ENCODE data around the gene XPC.
"Not testable (repeated sequence)": the region's sequence is repeated elsewhere in the genome, so short reads cannot be mapped to it uniquely, and the experiment has no call there.

Gene XPC

DNA sequence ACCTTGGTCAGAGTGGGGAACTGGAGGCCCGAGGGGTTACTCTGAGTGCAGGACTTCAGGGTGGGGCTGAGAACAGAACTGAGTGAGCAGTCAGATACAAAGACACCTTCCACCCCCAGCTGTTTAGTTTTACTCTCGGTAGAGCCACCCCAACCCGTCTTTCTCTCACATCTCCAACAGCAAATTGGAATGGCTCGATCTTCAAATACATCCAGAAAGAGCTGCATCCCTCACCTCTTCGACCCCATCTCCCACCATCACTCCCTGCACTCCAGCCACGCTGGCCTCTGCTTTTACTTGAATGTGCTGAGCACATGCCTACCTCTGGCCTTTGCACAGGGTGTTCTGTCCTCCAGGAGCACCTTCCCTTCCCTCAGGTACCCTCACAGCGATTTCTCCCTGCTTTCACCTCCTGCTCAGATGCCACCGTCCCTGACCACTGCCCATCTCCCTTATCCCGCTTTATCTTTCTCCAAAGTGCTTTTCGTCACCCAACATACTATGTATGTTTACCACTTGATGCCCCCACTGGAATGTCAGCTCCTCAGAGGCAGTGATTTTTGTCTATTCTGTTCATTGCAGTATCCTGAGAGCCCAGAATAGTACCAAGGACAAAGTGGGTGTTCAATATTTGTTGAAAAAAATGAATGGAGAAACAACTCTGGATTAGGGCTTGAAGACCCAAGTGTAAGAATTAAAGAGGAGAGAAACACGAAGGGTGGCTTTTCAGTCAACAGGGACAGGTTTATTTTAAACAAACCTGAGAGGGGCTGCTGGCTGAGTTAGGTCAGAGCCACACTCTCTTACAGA lies 58.1 kb downstream of the XPC start:
- peaks cover 20% of the 10 kb centered on the region for H3K4me1 ChIP-seq (ENCODE audit: control insufficient read depth, low read depth, low read length)
- H3K9ac ChIP-seq (ENCODE audit: low read length) = no peak overlapping the region
- no peaks in the 10 kb centered on the region for H3K27me3 ChIP-seq (ENCODE audit: control insufficient read depth, insufficient read depth, low read length)
- peaks cover 16% of the 10 kb centered on the region for H3K36me3 ChIP-seq (ENCODE audit: control insufficient read depth, low read depth, low read length)
- H3K27ac ChIP-seq (ENCODE audit: low read length) = no peak overlapping the region
- no peaks in the 10 kb centered on the region for H3K9me3 ChIP-seq (ENCODE audit: control insufficient read depth, low read depth, low read length)
- H3K4me3 ChIP-seq (ENCODE audit: low read length) = no peak overlapping the region

DNA sequence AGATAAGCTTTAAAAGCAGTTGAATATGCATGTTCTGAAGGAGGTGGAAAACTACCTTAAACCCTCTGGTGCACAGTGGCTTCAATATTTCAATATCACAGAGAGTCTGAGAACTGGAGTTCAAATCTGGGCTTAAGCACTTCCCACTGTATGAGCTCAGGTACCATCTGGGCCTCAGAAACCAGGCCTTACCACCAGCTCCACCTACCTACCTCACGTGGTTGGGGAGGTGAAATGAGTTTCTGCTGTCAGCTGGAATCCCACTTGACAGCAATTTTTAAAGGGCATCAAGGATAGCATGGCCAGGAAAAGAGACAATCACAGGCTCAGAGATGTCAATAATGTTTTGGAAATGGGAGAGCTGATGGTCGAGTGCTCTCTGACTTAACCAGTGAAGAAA lies 58.8 kb downstream of the XPC start:
- Histone ChIP-seq H3K27me3 (ENCODE audit: control insufficient read depth, insufficient read depth, low read length) (no peaks in the 10 kb centered on the region), H3K4me1 (ENCODE audit: control insufficient read depth, low read depth, low read length) (peaks cover 20% of the 10 kb centered on the region), H3K4me3 (ENCODE audit: low read length) (no peak overlapping the region), H3K36me3 (ENCODE audit: control insufficient read depth, low read depth, low read length) (peaks cover 20% of the 10 kb centered on the region), H3K9me3 (ENCODE audit: control insufficient read depth, low read depth, low read length) (no peaks in the 10 kb centered on the region), H3K27ac (ENCODE audit: low read length) (no peak overlapping the region), H3K9ac (ENCODE audit: low read length) (no peak overlapping the region)

- peaks cover 28% of the 10 kb centered on the region for H3K36me3 ChIP-seq (ENCODE audit: control insufficient read depth, low read depth, low read length)
- no peaks in the 10 kb centered on the region for H3K9me3 ChIP-seq (ENCODE audit: control insufficient read depth, low read depth, low read length)
- no peak overlapping the region for H3K27ac ChIP-seq (ENCODE audit: low read length)
- H3K27me3 ChIP-seq (ENCODE audit: control insufficient read depth, insufficient read depth, low read length) = no peaks in the 10 kb centered on the region
- no peak overlapping the region for H3K4me3 ChIP-seq (ENCODE audit: low read length)
- peaks cover 17% of the 10 kb centered on the region for H3K4me1 ChIP-seq (ENCODE audit: control insufficient read depth, low read depth, low read length)
- H3K9ac ChIP-seq (ENCODE audit: low read length) = no peak overlapping the region
Observed at GRCh38 chr3:14118400-14119381, 59.7 kb downstream of the XPC start.

- H3K4me1 ChIP-seq (ENCODE audit: control insufficient read depth, low read depth, low read length) = peaks cover 8% of the 10 kb centered on the region
- no peaks in the 10 kb centered on the region for H3K9me3 ChIP-seq (ENCODE audit: control insufficient read depth, low read depth, low read length)
- H3K27ac ChIP-seq (ENCODE audit: low read length) = no peak overlapping the region
- H3K9ac ChIP-seq (ENCODE audit: low read length) = no peak overlapping the region
- H3K4me3 ChIP-seq (ENCODE audit: low read length) = no peak overlapping the region
- H3K27me3 ChIP-seq (ENCODE audit: control insufficient read depth, insufficient read depth, low read length) = no peaks in the 10 kb centered on the region
- H3K36me3 ChIP-seq (ENCODE audit: control insufficient read depth, low read depth, low read length) = peaks cover 33% of the 10 kb centered on the region
Observed at GRCh38 chr3:14117468-14118399, 60.7 kb downstream of the XPC start.

- Histone ChIP-seq H3K27me3 (ENCODE audit: control insufficient read depth, insufficient read depth, low read length) (no peaks in the 10 kb centered on the region), H3K36me3 (ENCODE audit: control insufficient read depth, low read depth, low read length) (peaks cover 36% of the 10 kb centered on the region)
Observed at GRCh38 chr3:14113965-14114635, 64.3 kb downstream of the XPC start.

DNA sequence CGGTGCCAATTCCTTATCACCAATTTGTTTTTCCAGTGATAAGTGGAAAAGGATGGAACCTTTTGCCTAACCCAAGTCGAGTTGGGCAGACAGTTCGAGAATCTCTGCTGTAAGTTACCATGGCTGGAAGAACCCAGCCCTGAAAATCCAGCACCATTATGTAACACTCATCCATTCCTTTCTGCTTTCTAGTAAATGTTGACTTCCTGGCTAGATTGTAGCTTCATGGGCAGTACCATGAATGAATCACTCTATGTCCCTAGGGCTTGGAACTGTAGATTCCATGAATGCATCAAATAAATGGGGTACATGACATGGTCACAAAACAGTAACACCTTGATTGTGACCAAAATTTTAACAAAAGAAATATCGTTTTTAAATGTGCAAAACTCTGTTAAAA lies 67.7 kb downstream of the XPC start:
- H3K4me1 ChIP-seq (ENCODE audit: control insufficient read depth, low read depth, low read length) = no peaks in the 10 kb centered on the region
- no peak overlapping the region for H3K9ac ChIP-seq (ENCODE audit: low read length)
- no peaks in the 10 kb centered on the region for H3K9me3 ChIP-seq (ENCODE audit: control insufficient read depth, low read depth, low read length)
- no peaks in the 10 kb centered on the region for H3K27me3 ChIP-seq (ENCODE audit: control insufficient read depth, insufficient read depth, low read length)
- peaks cover 28% of the 10 kb centered on the region for H3K36me3 ChIP-seq (ENCODE audit: control insufficient read depth, low read depth, low read length)
- H3K27ac ChIP-seq (ENCODE audit: low read length) = no peak overlapping the region
- no peak overlapping the region for H3K4me3 ChIP-seq (ENCODE audit: low read length)

More at GRCh38 chr3:14113965-14114635, 64.3 kb downstream of the XPC start:
- Histone ChIP-seq H3K9me3 (ENCODE audit: control insufficient read depth, low read depth, low read length) (no peaks in the 10 kb centered on the region), H3K27ac (ENCODE audit: low read length) (no peak overlapping the region), H3K4me3 (ENCODE audit: low read length) (no peak overlapping the region), H3K4me1 (ENCODE audit: control insufficient read depth, low read depth, low read length) (no peaks in the 10 kb centered on the region), H3K9ac (ENCODE audit: low read length) (no peak overlapping the region)

GRCh38 chr3:14109821-14110220 lies 68.6 kb downstream of the XPC start:
- H3K36me3 ChIP-seq (ENCODE audit: control insufficient read depth, low read depth, low read length) = peaks cover 20% of the 10 kb centered on the region
- H3K4me3 ChIP-seq (ENCODE audit: low read length); H3K27ac ChIP-seq (ENCODE audit: low read length); H3K27me3 ChIP-seq (ENCODE audit: control insufficient read depth, insufficient read depth, low read length); H3K9ac ChIP-seq (ENCODE audit: low read length); H3K4me1 ChIP-seq (ENCODE audit: control insufficient read depth, low read depth, low read length); H3K9me3 ChIP-seq (ENCODE audit: control insufficient read depth, low read depth, low read length): not testable (repeated sequence)

- H3K9me3 ChIP-seq (ENCODE audit: control insufficient read depth, low read depth, low read length) = no peaks in the 10 kb centered on the region
Observed at GRCh38 chr3:14097616-14098391, 80.6 kb downstream of the XPC start.

GRCh38 chr3:14096742-14097141 lies 81.7 kb downstream of the XPC start:
- Histone ChIP-seq H3K9me3 (ENCODE audit: control insufficient read depth, low read depth, low read length) (no peaks in the 10 kb centered on the region), H3K27me3 (ENCODE audit: control insufficient read depth, insufficient read depth, low read length) (no peaks in the 10 kb centered on the region), H3K9ac (ENCODE audit: low read length) (no peak overlapping the region), H3K4me3 (ENCODE audit: low read length) (no peak overlapping the region), H3K36me3 (ENCODE audit: control insufficient read depth, low read depth, low read length) (no peaks in the 10 kb centered on the region), H3K4me1 (ENCODE audit: control insufficient read depth, low read depth, low read length) (peaks cover 6% of the 10 kb centered on the region), H3K27ac (ENCODE audit: low read length) (no peak overlapping the region)

More at GRCh38 chr3:14097616-14098391, 80.6 kb downstream of the XPC start:
- H3K4me1 ChIP-seq (ENCODE audit: control insufficient read depth, low read depth, low read length) = no peaks in the 10 kb centered on the region
- no peak overlapping the region for H3K9ac ChIP-seq (ENCODE audit: low read length)
- no peak overlapping the region for H3K4me3 ChIP-seq (ENCODE audit: low read length)
- no peaks in the 10 kb centered on the region for H3K27me3 ChIP-seq (ENCODE audit: control insufficient read depth, insufficient read depth, low read length)
- no peaks in the 10 kb centered on the region for H3K36me3 ChIP-seq (ENCODE audit: control insufficient read depth, low read depth, low read length)
- H3K27ac ChIP-seq (ENCODE audit: low read length) = no peak overlapping the region

Measured in iPS-18a (cell line).